ENCODE results near the gene SBDS. TPM values are rescaled to one million over a fixed set of nuclear protein-coding genes. Genes with fewer than 3 reads are reported as not detected.

The SBDS gene
- total RNA-seq, 1 donor from 2014 or later, result 83.5 TPM

- no peak overlapping the region for H3K4me3 ChIP-seq (ENCODE audit: low read depth, low read length)
- TF ChIP-seq, protein P1, sequence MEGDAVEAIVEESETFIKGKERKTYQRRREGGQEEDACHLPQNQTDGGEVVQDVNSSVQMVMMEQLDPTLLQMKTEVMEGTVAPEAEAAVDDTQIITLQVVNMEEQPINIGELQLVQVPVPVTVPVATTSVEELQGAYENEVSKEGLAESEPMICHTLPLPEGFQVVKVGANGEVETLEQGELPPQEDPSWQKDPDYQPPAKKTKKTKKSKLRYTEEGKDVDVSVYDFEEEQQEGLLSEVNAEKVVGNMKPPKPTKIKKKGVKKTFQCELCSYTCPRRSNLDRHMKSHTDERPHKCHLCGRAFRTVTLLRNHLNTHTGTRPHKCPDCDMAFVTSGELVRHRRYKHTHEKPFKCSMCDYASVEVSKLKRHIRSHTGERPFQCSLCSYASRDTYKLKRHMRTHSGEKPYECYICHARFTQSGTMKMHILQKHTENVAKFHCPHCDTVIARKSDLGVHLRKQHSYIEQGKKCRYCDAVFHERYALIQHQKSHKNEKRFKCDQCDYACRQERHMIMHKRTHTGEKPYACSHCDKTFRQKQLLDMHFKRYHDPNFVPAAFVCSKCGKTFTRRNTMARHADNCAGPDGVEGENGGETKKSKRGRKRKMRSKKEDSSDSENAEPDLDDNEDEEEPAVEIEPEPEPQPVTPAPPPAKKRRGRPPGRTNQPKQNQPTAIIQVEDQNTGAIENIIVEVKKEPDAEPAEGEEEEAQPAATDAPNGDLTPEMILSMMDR (conservative IDR thresholded peaks at IDR 0.05; ENCODE audit: low read depth, low read length), result no peak
- DNase-seq (ENCODE audit: low read depth), result no peak
These were observed 31.0 kb downstream of the SBDS start for GRCh38 chr7:66964411-66964810.

DNA sequence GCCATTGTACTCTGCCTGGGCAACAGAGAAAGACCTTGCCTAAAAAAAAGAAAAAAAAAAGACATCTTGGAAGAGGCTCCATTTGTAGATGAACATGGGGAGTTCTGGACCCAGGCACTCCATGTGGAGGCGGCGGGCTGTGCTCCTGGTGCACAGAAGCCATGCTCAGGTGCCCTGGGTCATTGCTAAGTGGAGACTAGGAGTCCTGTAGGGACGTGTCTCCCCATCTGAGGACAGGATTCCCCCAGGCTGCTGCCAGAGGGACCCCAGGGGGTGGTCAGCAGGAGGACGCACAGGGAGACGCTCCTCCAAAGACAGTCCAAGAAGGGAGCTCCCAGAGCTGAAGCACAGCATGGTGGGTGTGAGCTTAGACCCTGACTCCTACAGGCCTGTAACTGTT is 34.3 kb downstream of the SBDS start:
- no peak for DNase-seq (ENCODE audit: low read depth)
- H3K4me3 ChIP-seq (ENCODE audit: low read depth, low read length), result no peak overlapping the region
- TF ChIP-seq, protein P1 (conservative IDR thresholded peaks at IDR 0.05; ENCODE audit: low read depth, low read length), result no peak

- DNase-seq (ENCODE audit: low read depth), result no peak
- no peak overlapping the region for H3K4me3 ChIP-seq (ENCODE audit: low read depth, low read length)
- TF ChIP-seq, protein P1 (conservative IDR thresholded peaks at IDR 0.05; ENCODE audit: low read depth, low read length), result no peak
These were observed 35.2 kb downstream of the SBDS start for GRCh38 chr7:66960192-66960591.

DNA sequence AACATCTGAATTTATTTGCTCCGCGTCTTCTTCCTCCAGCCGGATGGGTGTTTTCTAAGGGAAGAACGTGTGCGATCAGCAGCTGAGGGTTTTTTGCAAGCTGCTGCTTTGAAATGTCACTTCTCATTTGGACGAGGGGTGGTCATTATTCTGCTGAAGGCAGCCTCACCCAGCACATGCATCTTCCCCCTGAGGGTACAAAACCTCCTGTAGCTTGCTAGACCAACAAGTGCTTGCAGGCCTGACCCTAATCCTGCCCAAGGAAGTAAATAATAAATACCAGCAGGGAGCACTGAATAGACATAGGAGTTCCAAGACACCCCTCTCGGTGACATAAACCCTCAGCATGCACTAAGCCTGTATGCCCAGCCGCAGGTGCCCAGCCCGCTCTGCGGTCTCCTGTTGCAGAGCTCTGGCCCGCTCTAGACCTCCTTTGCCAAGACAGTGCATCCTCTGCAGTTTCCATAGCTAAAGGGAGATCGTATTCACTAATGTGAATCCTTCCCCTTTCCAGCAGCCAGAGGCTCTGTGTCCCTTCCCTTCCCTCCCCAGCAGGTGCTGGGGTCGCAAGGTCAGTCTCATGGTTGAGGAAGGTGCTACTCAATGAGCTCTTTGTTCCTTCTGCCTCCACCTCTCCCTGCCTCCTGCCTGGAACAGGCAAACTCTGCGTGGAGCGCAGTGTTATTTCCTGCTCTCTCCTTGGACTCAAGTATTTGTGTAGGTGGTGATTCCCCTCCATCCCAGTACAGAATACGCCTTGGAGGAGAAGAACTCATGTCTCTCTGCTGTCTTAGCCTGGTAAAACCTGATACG is 36.6 kb downstream of the SBDS start:
- DNase-seq (ENCODE audit: low read depth), result no peak
- H3K4me3 ChIP-seq (ENCODE audit: low read depth, low read length), result no peak overlapping the region
- TF ChIP-seq, protein P1 (conservative IDR thresholded peaks at IDR 0.05; ENCODE audit: low read depth, low read length), result no peak

DNA sequence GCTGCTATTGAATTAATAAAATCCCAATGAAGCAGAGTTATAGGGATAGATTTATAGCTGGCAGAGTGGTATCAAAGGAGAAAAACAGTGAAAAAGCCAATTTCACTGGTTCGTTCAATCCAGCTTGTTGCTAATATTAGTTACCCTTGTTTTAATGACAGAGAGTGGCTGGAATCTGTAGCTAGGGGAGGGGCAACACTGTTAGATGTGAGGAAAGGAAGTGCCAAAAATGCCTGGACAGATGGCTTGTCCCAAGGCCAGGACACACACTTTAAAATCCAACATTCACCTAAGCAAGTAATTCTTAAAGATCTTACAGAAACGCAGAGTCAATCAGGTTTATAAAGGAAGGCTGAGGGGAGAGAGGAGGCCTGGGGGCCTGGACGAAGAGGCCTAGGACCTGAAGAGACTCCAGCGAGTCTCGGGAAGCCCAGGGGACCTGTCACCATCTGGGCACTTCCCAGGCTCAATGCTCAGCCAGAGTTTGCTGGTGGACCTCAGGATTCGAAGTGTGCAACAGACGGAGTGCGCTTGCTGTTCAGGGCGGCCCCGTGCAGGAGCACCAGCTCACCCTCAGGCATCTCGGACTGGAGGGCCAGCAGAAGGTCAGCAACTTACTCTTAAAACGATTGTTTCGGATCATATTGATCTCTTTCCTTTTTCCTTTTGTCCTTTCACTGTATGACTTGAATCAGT is 37.6 kb downstream of the SBDS start:
- no peak overlapping the region for H3K4me3 ChIP-seq (ENCODE audit: low read depth, low read length)
- no peak for DNase-seq (ENCODE audit: low read depth)
- TF ChIP-seq, protein P1 (conservative IDR thresholded peaks at IDR 0.05; ENCODE audit: low read depth, low read length), result no peak

- no peak overlapping the region for H3K4me3 ChIP-seq (ENCODE audit: low read depth, low read length)
- DNase-seq (ENCODE audit: low read depth), result no peak
- TF ChIP-seq, protein P1 (conservative IDR thresholded peaks at IDR 0.05; ENCODE audit: low read depth, low read length), result no peak
These were observed 42.4 kb downstream of the SBDS start for GRCh38 chr7:66953044-66953427.

Data from epithelial cell of proximal tubule (primary cell).